Measurements from ENCODE around the gene TAPBP. TPM values are rescaled to one million over a fixed set of nuclear protein-coding genes. Genes with fewer than 3 reads are reported as not detected.

Gene TAPBP
- polyA plus RNA-seq, 3 donors, result 138 to 228 (median 141) TPM

DNA sequence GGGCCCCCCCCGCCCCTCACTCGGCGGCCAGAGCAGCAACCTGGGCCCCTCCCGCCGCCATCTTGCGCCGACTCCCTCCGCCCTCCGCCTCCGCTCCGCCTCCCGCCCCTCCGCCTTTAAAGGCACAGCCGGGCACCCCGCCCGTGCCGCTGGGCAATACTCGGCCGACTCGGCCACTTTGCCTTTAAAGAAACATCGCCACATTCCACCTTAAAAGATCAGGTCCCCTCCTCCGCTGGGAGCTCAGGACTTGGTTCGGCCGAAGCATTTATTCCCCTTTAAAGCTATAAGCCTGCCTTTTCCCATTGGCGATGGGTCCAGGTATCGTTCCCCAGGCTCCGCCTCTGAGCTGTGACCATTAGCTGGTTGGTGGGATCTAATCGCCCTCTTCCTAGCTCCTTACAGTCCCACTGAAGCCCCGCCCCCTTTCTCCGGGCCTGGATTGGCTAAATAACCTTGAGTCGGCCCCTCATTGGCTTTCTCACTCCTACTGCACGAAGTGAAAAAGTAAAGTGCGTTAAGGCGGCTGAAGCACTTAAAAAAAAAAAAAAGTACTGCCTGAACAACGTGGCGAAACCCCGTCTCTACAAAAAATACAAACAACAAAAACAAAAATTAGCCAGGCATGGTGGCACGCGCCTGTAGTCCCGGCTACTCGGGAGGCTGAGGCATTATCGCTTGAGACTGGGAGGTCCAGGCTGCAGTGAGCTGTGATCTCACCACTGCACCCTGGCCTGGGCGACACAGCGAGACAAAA, 4.0 kb upstream of the TAPBP start, which contains the start of gene ZBTB22:
Gene ZBTB22 (minus strand): TSS at position 76 of the 757 bp plus-strand sequence. CDS start 828 bp downstream, outside the sequence.
- H3K9me3 ChIP-seq (replicated peaks in 1 of 2; ENCODE audit: control insufficient read depth in 1 of 2, insufficient read depth in 1 of 2, low read length in 2 of 2), result no peaks in the 10 kb centered on the region
- peak within 1 kb of the TSS; percentile 82 for H3K4me2 ChIP-seq (replicated peaks; ENCODE audit: extremely low read depth, low read length, poor library complexity, severe bottlenecking)
- WGBS (ENCODE audit: insufficient coverage), result under 1% methylated on average over 33 of the region's 44 CpGs
- Mint-ChIP-seq H3K4me3 (peak within 1 kb of the TSS; percentile 98), H3K36me3 (peaks cover 31 to 43% of the 10 kb centered on the region in 2 donors), H3K9me3 (peaks cover 0 to 6% (median 1%) of the 10 kb centered on the region in 7 donors), H3K4me1 (peaks cover 71% of the 10 kb centered on the region), H3K27me3 (ENCODE audit: low read depth in 3 of 3) (peaks cover 0 to 2% (median 1%) of the 10 kb centered on the region in 3 donors), H3K27ac (peak within 1 kb of the TSS; percentile 97 to 100 (median 98))
- peak within 1 kb of the TSS; percentile 87 for H2AFZ ChIP-seq (ENCODE audit: insufficient read depth, low read depth, low read length, poor library complexity, severe bottlenecking)
- TF ChIP-seq CTCF (IDR thresholded peaks at IDR 0.05), result no peak
- H3K36me3 ChIP-seq (replicated peaks in 1 of 2; ENCODE audit: control insufficient read depth in 1 of 2, insufficient read depth in 2 of 2, low read length in 2 of 2), result peaks cover 28 to 38% of the 10 kb centered on the region in 2 donors
- H3K4me3 ChIP-seq (replicated peaks in 1 of 3; ENCODE audit: low read depth in 2 of 3, low read length in 3 of 3), result peak within 1 kb of the TSS; percentile 50 to 99 (median 89)
- H3K79me2 ChIP-seq (ENCODE audit: insufficient read depth, low read length), result peaks cover 85% of the 10 kb centered on the region
- no peaks in the 10 kb centered on the region for H3K27me3 ChIP-seq (ENCODE audit: control insufficient read depth in 2 of 2, insufficient read depth in 2 of 2, low read length in 2 of 2)
- H3K9ac ChIP-seq (ENCODE audit: insufficient read depth, low read length, poor library complexity, severe bottlenecking), result peak within 1 kb of the TSS; percentile 60
- peaks cover 62 to 74% of the 10 kb centered on the region in 2 donors for H3K4me1 ChIP-seq (ENCODE audit: control insufficient read depth in 1 of 2, insufficient read depth in 2 of 2, low read length in 2 of 2)
- peak; percentile 95 to 97 (median 95) for DNase-seq
- H3K27ac ChIP-seq (ENCODE audit: low read depth in 1 of 2, low read length in 2 of 2), result peak within 1 kb of the TSS; percentile 77
- peaks cover 49% of the 10 kb centered on the region for H4K20me1 ChIP-seq (ENCODE audit: insufficient read depth, low read length)
- intact Hi-C loops (cut with micrococcal nuclease), result loop anchor here in 1 of 2 donors (10.0 kb wide), 1 partner anchor 97 kb away; the partner anchor contains the start of genes CUTA and PHF1

DNA sequence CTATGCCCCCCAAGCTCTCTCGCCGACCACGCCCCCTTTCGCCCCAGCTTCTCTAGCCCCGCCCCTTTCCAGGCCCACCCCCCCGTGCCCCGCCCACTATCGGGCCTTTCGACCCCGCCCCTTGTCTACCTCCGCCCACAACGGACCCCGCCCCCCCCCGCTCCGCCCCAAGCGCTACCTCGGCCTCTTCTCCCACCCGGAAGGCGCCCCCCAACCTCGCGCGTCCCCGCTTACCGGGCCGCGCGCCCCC, 3.5 kb upstream of the TAPBP start:
- H3K27me3 ChIP-seq (ENCODE audit: control insufficient read depth in 2 of 2, insufficient read depth in 2 of 2, low read length in 2 of 2), result no peaks in the 10 kb centered on the region
- Mint-ChIP-seq H3K36me3 (peaks cover 31 to 43% of the 10 kb centered on the region in 2 donors), H3K4me1 (peaks cover 75% of the 10 kb centered on the region), H3K27me3 (ENCODE audit: low read depth in 3 of 3) (peaks cover 0 to 2% (median 1%) of the 10 kb centered on the region in 3 donors), H3K4me3 (peak overlapping the region; percentile 98), H3K9me3 (peaks cover 0 to 6% (median 1%) of the 10 kb centered on the region in 7 donors), H3K27ac (peak overlapping the region; percentile 6 to 100 (median 90))
- H3K79me2 ChIP-seq (ENCODE audit: insufficient read depth, low read length), result peaks cover 85% of the 10 kb centered on the region
- WGBS (ENCODE audit: insufficient coverage), result 0% methylated on average over 8 of the region's 27 CpGs
- H3K9ac ChIP-seq (ENCODE audit: insufficient read depth, low read length, poor library complexity, severe bottlenecking), result peak overlapping the region; percentile 60
- TF ChIP-seq CTCF (IDR thresholded peaks at IDR 0.05), result no peak
- H3K27ac ChIP-seq (ENCODE audit: low read depth in 1 of 2, low read length in 2 of 2), result no peak overlapping the region
- peaks cover 28 to 38% of the 10 kb centered on the region in 2 donors for H3K36me3 ChIP-seq (replicated peaks in 1 of 2; ENCODE audit: control insufficient read depth in 1 of 2, insufficient read depth in 2 of 2, low read length in 2 of 2)
- intact Hi-C loops (cut with micrococcal nuclease), result loop anchor here in 1 of 2 donors (10.0 kb wide), 1 partner anchor 97 kb away; the partner anchor contains the start of genes CUTA and PHF1
- DNase-seq, result peak in 1 of 3 donors; percentile 32
- peak overlapping the region; percentile 50 to 99 (median 89) for H3K4me3 ChIP-seq (replicated peaks in 1 of 3; ENCODE audit: low read depth in 2 of 3, low read length in 3 of 3)
- no peak overlapping the region for H2AFZ ChIP-seq (ENCODE audit: insufficient read depth, low read depth, low read length, poor library complexity, severe bottlenecking)
- H3K4me2 ChIP-seq (replicated peaks; ENCODE audit: extremely low read depth, low read length, poor library complexity, severe bottlenecking), result peak overlapping the region; percentile 82
- H3K4me1 ChIP-seq (ENCODE audit: control insufficient read depth in 1 of 2, insufficient read depth in 2 of 2, low read length in 2 of 2), result peaks cover 66 to 78% of the 10 kb centered on the region in 2 donors
- peaks cover 54% of the 10 kb centered on the region for H4K20me1 ChIP-seq (ENCODE audit: insufficient read depth, low read length)
- no peaks in the 10 kb centered on the region for H3K9me3 ChIP-seq (replicated peaks in 1 of 2; ENCODE audit: control insufficient read depth in 1 of 2, insufficient read depth in 1 of 2, low read length in 2 of 2)
